GM23248 (cell line): Measurements from ENCODE around the gene FAM98B. TPM values are rescaled to one million over a fixed set of nuclear protein-coding genes. Genes with fewer than 3 reads are reported as not detected.
A peak's percentile ranks its signal among the peaks of the same experiment; 100 is the strongest.

Source experiments
- DNase-seq: peaks from one replicate; pipeline ENCODE4 v3.0.0-alpha.2; 2015
- H2AFZ ChIP-seq: fragments of 200-600 bp; sonication (generic); 2 replicates; pipeline ENCODE4 v1.6.1; 2016; ENCODE audit warnings: antibody characterized with exemption
- H3F3A ChIP-seq: fragments of 200-600 bp; sonication (generic); 2 replicates; pipeline ENCODE4 v1.6.1; 2016; ENCODE audit warnings: mild to moderate bottlenecking, antibody characterized with exemption, mixed run types; ENCODE audit not compliant: insufficient read depth
- H3K27ac ChIP-seq: fragments of 200-600 bp; sonication (generic); 2 replicates; pipeline ENCODE4 v1.5.1; 2016; ENCODE audit warnings: mild to moderate bottlenecking
- H3K27me3 ChIP-seq: fragments of 200-600 bp; sonication (generic); replicated peaks from 2 replicates; pipeline ENCODE4 v1.6.1; 2016; ENCODE audit warnings: mild to moderate bottlenecking; ENCODE audit not compliant: insufficient read depth
- H3K36me3 ChIP-seq: fragments of 200-600 bp; sonication (generic); 2 replicates; pipeline ENCODE4 v1.6.1; 2016; ENCODE audit warnings: low read depth, mild to moderate bottlenecking
- H3K4me1 ChIP-seq: fragments of 200-600 bp; sonication (generic); 2 replicates; pipeline ENCODE4 v1.6.1; 2016; ENCODE audit warnings: mild to moderate bottlenecking; ENCODE audit not compliant: insufficient read depth
- H3K4me2 ChIP-seq: fragments of 200-600 bp; sonication (generic); one replicate; pipeline ENCODE4 v1.6.1; 2016; ENCODE audit warnings: mild to moderate bottlenecking; ENCODE audit not compliant: unreplicated experiment
- H3K4me3 ChIP-seq: fragments of 200-600 bp; sonication (generic); 2 replicates; pipeline ENCODE4 v1.5.1; 2016; ENCODE audit warnings: mild to moderate bottlenecking
- H3K79me2 ChIP-seq: fragments of 200-600 bp; sonication (generic); 2 replicates; pipeline ENCODE4 v1.6.1; 2016; ENCODE audit warnings: mild to moderate bottlenecking; ENCODE audit not compliant: insufficient read depth
- H3K9ac ChIP-seq: fragments of 200-600 bp; sonication (generic); 2 replicates; pipeline ENCODE4 v1.6.1; 2016; ENCODE audit warnings: mild to moderate bottlenecking
- H3K9me2 ChIP-seq: fragments of 200-600 bp; sonication (generic); 2 replicates; pipeline ENCODE4 v1.6.1; 2016; ENCODE audit warnings: mixed run types, mild to moderate bottlenecking, moderate library complexity; ENCODE audit not compliant: insufficient read depth
- H3K9me3 ChIP-seq: fragments of 200-600 bp; sonication (generic); one replicate; pipeline ENCODE4 v1.6.1; 2017; ENCODE audit warnings: low read depth
- H4K20me1 ChIP-seq: fragments of 200-600 bp; sonication (generic); 2 replicates; pipeline ENCODE4 v1.6.0; 2016; ENCODE audit not compliant: insufficient read depth
- EZH2 ChIP-seq: fragments of 200-600 bp; sonication (generic); IDR thresholded peaks from 2 replicates; pipeline ENCODE4 v1.6.1; 2018; ENCODE audit warnings: antibody characterized with exemption, mild to moderate bottlenecking; ENCODE audit not compliant: insufficient read depth, poor library complexity, severe bottlenecking
- EZH2phosphoT487 ChIP-seq: fragments of 200-600 bp; sonication (generic); IDR thresholded peaks from 2 replicates; pipeline ENCODE4 v1.6.1; 2018; ENCODE audit warnings: antibody characterized with exemption, moderate library complexity, mild to moderate bottlenecking, low read depth; ENCODE audit not compliant: insufficient read depth
- WGBS, 2 experiments: methylation state at CpG; one replicate each; pipeline ENCODE4 v1.1.6; 2015 to 2017; ENCODE audit warnings: low lambda C conversion rate in 2 of 2, low coverage in 1 of 2; ENCODE audit errors: missing lambda C conversion rate in 2 of 2; 5-methylcytosine and 5-hydroxymethylcytosine counted together
- in situ Hi-C: fragments of 300-500 bp; cut with MboI; formaldehyde crosslinking; loops from 2 replicates; pipeline ENCODE4 v1.15.0; 2020
- polyA plus RNA-seq: library from polyadenylated mRNA; unstranded; fragments of >200 nt; fragmentation: Nextera tagmentation; extraction: Ambion mirVana; gene quantifications from 2 replicates; pipeline ENCODE4 v1.2.1, GENCODE V29; 2016
- total RNA-seq: library from RNA; depleted of rRNA; stranded (reverse); fragments of >200 nt; shearing (Covaris generic); gene quantifications from 2 replicates; pipeline ENCODE4 v1.2.3, GENCODE V29; 2014

FAM98B gene
- total and polyA plus RNA-seq, 2 experiments from 2014 or later: 1.8 to 4.2 TPM

- Histone ChIP-seq H3K9ac (no peak overlapping the region), H2AFZ (peak overlapping the region; percentile 61), H3K27me3 (no peaks in the 10 kb centered on the region), H4K20me1 (no peaks in the 10 kb centered on the region), H3K27ac (peak overlapping the region; percentile 57), H3K36me3 (no peaks in the 10 kb centered on the region), H3K79me2 (no peaks in the 10 kb centered on the region), H3K9me3 (no peaks in the 10 kb centered on the region), H3F3A (peaks cover 43% of the 10 kb centered on the region), H3K4me1 (peaks cover 58% of the 10 kb centered on the region), H3K4me2 (peak overlapping the region; percentile 70), H3K9me2 (peaks cover 10% of the 10 kb centered on the region; the same call in 1 of the 2 replicates), H3K4me3 (peak overlapping the region; percentile 36; the same call in 1 of the 2 replicates)
- DNase-seq: peak; percentile 87
- TF ChIP-seq EZH2phosphoT487 (no peak), EZH2 (no peak)
- in situ Hi-C loops: no loop called here
- 3 to 7% methylated on average over 4 of the region's 4 CpGs for WGBS, 2 experiments
Measured at GRCh38 chr15:38531509-38531908, 77.6 kb downstream of the FAM98B start.

DNA sequence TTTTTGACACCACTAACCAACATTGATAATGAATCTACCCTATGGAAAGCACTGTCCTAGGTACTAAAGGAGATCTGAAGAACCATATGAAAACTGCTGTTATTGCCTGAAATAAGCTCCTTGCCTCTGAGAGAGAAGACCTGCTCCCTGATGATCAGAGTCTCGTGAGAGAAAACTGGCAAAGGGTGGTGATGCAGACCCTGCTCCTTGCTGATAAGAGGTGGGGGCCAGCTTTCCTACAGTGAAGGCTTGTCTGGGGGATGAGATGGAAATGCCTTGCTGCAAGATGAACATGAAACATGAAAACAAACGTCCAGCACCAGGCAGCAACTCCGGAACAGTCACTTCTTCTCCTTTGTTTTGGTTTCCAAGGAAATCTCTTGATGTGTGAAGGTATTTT is 78.8 kb downstream of the FAM98B start:
- in situ Hi-C loops: no loop called here

DNA sequence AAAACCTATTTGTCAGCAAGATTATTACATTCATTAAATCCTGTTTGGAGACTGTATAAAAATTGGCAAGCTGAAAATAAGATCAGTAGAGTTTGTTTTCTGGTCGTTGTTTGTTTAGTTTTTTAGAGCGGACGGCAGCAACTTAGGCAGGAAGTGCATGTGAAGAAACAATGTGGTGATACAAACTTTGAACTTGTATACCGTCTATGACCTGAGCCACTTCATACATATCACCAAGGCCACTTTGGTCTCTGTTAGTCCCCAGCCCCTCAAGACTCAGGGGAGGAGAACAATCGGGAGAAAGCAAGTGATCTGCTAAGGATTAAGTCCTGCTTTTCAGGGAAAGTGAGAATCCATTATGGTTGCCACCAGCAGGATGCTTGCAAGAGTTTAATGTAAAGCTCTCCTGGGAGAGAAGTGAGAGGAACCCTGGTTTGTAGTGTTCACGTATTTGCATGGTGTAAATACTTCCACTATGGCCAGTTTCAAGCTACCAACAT is 79.5 kb downstream of the FAM98B start:
- H4K20me1 ChIP-seq: no peaks in the 10 kb centered on the region
- peaks cover 10% of the 10 kb centered on the region; the same call in 1 of the 2 replicates for H3K9me2 ChIP-seq
- peaks cover 64% of the 10 kb centered on the region for H3K4me1 ChIP-seq
- H3K4me3 ChIP-seq: no peak overlapping the region
- H3K27me3 ChIP-seq: no peaks in the 10 kb centered on the region
- H3F3A ChIP-seq: peaks cover 46% of the 10 kb centered on the region
- H3K4me2 ChIP-seq: no peak overlapping the region
- H2AFZ ChIP-seq: no peak overlapping the region
- WGBS, 2 experiments: 80 to 87% methylated on average over 6 of the region's 6 CpGs
- no peak for DNase-seq
- no peaks in the 10 kb centered on the region for H3K36me3 ChIP-seq
- H3K9ac ChIP-seq: no peak overlapping the region
- no peaks in the 10 kb centered on the region for H3K79me2 ChIP-seq
- TF ChIP-seq EZH2phosphoT487 (no peak), EZH2 (no peak)
- H3K27ac ChIP-seq: no peak overlapping the region
- H3K9me3 ChIP-seq: no peaks in the 10 kb centered on the region
- in situ Hi-C loops: no loop called here

More for the DNA sequence above, 78.8 kb downstream of the FAM98B start:
- DNase-seq: no peak
- Histone ChIP-seq H3K4me2 (no peak overlapping the region), H3K27ac (no peak overlapping the region), H3K4me3 (no peak overlapping the region), H3F3A (peaks cover 51% of the 10 kb centered on the region), H2AFZ (no peak overlapping the region), H3K9ac (no peak overlapping the region), H3K79me2 (no peaks in the 10 kb centered on the region), H3K36me3 (no peaks in the 10 kb centered on the region), H4K20me1 (no peaks in the 10 kb centered on the region), H3K27me3 (no peaks in the 10 kb centered on the region), H3K9me3 (no peaks in the 10 kb centered on the region), H3K9me2 (peaks cover 10% of the 10 kb centered on the region; the same call in 1 of the 2 replicates), H3K4me1 (peaks cover 70% of the 10 kb centered on the region)
- TF ChIP-seq EZH2: no peak
- TF ChIP-seq EZH2phosphoT487: no peak
- WGBS, 2 experiments: 83 to 86% methylated on average over 3 of the region's 3 CpGs

GRCh38 chr15:38533926-38534325 is 80.0 kb downstream of the FAM98B start:
- Histone ChIP-seq H3K9me3 (no peaks in the 10 kb centered on the region), H3K27me3 (no peaks in the 10 kb centered on the region), H3K36me3 (no peaks in the 10 kb centered on the region), H3K4me1 (peaks cover 59% of the 10 kb centered on the region), H3K4me3 (no peak overlapping the region), H3K4me2 (no peak overlapping the region), H3K79me2 (no peaks in the 10 kb centered on the region), H3K9ac (no peak overlapping the region), H2AFZ (no peak overlapping the region), H3F3A (peaks cover 43% of the 10 kb centered on the region), H3K9me2 (peaks cover 9% of the 10 kb centered on the region; the same call in 1 of the 2 replicates), H3K27ac (no peak overlapping the region), H4K20me1 (no peaks in the 10 kb centered on the region)
- TF ChIP-seq EZH2phosphoT487 (no peak), EZH2 (no peak)
- no peak for DNase-seq
- in situ Hi-C loops: no loop called here
